GM12891 (cell line): Measurements from ENCODE around the gene PXMP2.

Source experiments
- PAX5 ChIP-seq: IDR thresholded peaks from 2 replicates; pipeline ENCODE4 v1.6.1; 2011; ENCODE audit warnings: low read length, moderate library complexity, mild to moderate bottlenecking; ENCODE audit not compliant: insufficient read depth, severe bottlenecking
- POLR2A ChIP-seq: IDR thresholded peaks from 2 replicates; pipeline ENCODE4 v1.6.1; 2011; ENCODE audit warnings: low read depth, low read length, control low read depth
- POLR2AphosphoS5 ChIP-seq: IDR thresholded peaks from 2 replicates; pipeline ENCODE4 v1.6.1; 2011; ENCODE audit warnings: low read depth, low read length, control low read depth
- POU2F2 ChIP-seq: IDR thresholded peaks from 2 replicates; pipeline ENCODE4 v1.6.1; 2011; ENCODE audit warnings: low read depth, mild to moderate bottlenecking, control low read depth, low read length, moderate library complexity
- SPI1 ChIP-seq: IDR thresholded peaks from 2 replicates; pipeline ENCODE4 v1.6.1; 2011; ENCODE audit warnings: low read depth, low read length, control low read depth
- TAF1 ChIP-seq: IDR thresholded peaks from 2 replicates; pipeline ENCODE4 v1.6.1; 2011; ENCODE audit warnings: low read depth, low read length, control low read depth

DNA sequence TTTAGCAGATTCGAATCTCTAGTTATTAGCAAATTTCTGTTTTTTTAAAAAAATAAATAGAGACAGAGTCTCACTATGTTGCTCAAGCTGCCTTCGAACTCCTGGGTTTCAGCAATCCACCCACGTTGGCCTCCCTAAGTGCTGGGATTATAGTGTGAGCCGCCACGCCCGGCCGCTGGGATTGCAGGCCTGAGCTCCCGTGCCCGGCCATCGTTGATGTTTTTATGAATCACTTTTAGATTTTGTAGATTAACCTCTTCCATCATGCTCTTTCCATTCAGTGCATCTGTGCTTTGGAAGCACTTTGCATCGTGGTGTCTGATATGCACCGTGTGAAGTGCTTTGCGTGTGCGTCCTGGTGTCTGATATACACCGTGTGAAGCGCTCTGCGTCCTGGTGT lies 44.2 kb downstream of the PXMP2 start:
- no peak for TF ChIP-seq POLR2AphosphoS5
- no peak for TF ChIP-seq POLR2A
- TF ChIP-seq POU2F2: no peak
- no peak for TF ChIP-seq TAF1
- no peak for TF ChIP-seq PAX5
- no peak for TF ChIP-seq SPI1
